Dermis blood vessel endothelial cell (primary cell): ENCODE data around the gene DIPK1C. TPM values are rescaled to one million over a fixed set of nuclear protein-coding genes. Genes with fewer than 3 reads are reported as not detected.

Experiments
- total RNA-seq: library from RNA; depleted of rRNA; stranded (reverse); fragments of >200 nt; gene quantifications from 2 replicates; pipeline ENCODE4 v1.2.3, GENCODE V29; 2014

Gene DIPK1C
- total RNA-seq, 1 donor from 2014 or later = not detected

Other genes starting within 250 kb of the DIPK1C start
- gene CYB5A, start 165.3 kb downstream of the DIPK1C start, total RNA-seq = 58.3 and 86.8 TPM in 2 replicates
- not detected in 2 replicates for gene C18orf63, start 141.5 kb downstream of the DIPK1C start, total RNA-seq
- 124 and 161 TPM in 2 replicates for gene CNDP2, start 39.1 kb upstream of the DIPK1C start, total RNA-seq
- not detected in 2 replicates for gene CNDP1, start 77.2 kb upstream of the DIPK1C start, total RNA-seq
- 22.8 and 24.0 TPM in 2 replicates for gene ZNF407, start 140.6 kb upstream of the DIPK1C start, total RNA-seq